Keratinocyte (primary cell): ENCODE data around the gene SPTBN5. TPM values are rescaled to one million over a fixed set of nuclear protein-coding genes. Genes with fewer than 3 reads are reported as not detected.

Experiments used
- DNase-seq: peaks from one replicate; pipeline ENCODE4 v3.0.0-alpha.2; 2011; ENCODE audit warnings: low read depth, missing footprints, low spot score
- FAIRE-seq: peaks from 2 replicates; lab custom pipeline; 2011; peaks lifted over from hg19 to GRCh38; lab: Jason Lieb, UNC
- H2AFZ ChIP-seq: 2 replicates; pipeline ENCODE4 v1.6.0; 2012; ENCODE audit warnings: low read length, control low read depth, inconsistent platforms; ENCODE audit not compliant: control insufficient read depth
- H3K27ac ChIP-seq: 2 replicates; pipeline ENCODE4 v1.5.1; 2011; ENCODE audit warnings: low read length; ENCODE audit not compliant: control insufficient read depth, insufficient read depth
- H3K27me3 ChIP-seq: 3 replicates; pipeline ENCODE4 v1.6.0; 2011; ENCODE audit warnings: low read length; ENCODE audit not compliant: control insufficient read depth, insufficient read depth; ENCODE audit errors: extremely low read depth
- H3K36me3 ChIP-seq, 2 experiments: 2 replicates in 1 of 2; 3 replicates in 1 of 2; pipeline ENCODE4 v1.5.1; 2011; ENCODE audit warnings: low read length in 2 of 2, mild to moderate bottlenecking in 1 of 2; ENCODE audit not compliant: control insufficient read depth in 2 of 2, insufficient read depth in 2 of 2; ENCODE audit errors: extremely low read depth in 1 of 2
- H3K4me1 ChIP-seq: 3 replicates; pipeline ENCODE4 v1.5.1; 2011; ENCODE audit warnings: low read length; ENCODE audit not compliant: control insufficient read depth, insufficient read depth; ENCODE audit errors: extremely low read depth
- H3K4me2 ChIP-seq: 3 replicates; pipeline ENCODE4 v1.6.0; 2011; ENCODE audit warnings: low read depth, low read length; ENCODE audit not compliant: control insufficient read depth, insufficient read depth; ENCODE audit errors: extremely low read depth
- H3K4me3 ChIP-seq, 3 experiments: fragments of 200-600 bp in 1 of 3; sonication (generic) in 1 of 3; 2 replicates in 2 of 3; 3 replicates in 1 of 3; pipeline ENCODE4 v1.5.1; 2011 to 2016; ENCODE audit warnings: low read length in 3 of 3, mild to moderate bottlenecking in 3 of 3, control low read depth in 2 of 3, inconsistent platforms in 1 of 3, low read depth in 1 of 3, mixed read lengths in 1 of 3, mixed run types in 1 of 3, moderate library complexity in 1 of 3; ENCODE audit not compliant: control insufficient read depth in 2 of 3, insufficient read depth in 2 of 3; ENCODE audit errors: extremely low read depth in 1 of 3
- H3K79me2 ChIP-seq: 2 replicates; pipeline ENCODE4 v1.6.0; 2012; ENCODE audit warnings: low read length; ENCODE audit not compliant: control insufficient read depth, insufficient read depth
- H3K9ac ChIP-seq: 3 replicates; pipeline ENCODE4 v1.6.0; 2011; ENCODE audit warnings: low read length; ENCODE audit not compliant: control insufficient read depth, insufficient read depth; ENCODE audit errors: extremely low read depth
- H3K9me1 ChIP-seq: 3 replicates; pipeline ENCODE4 v1.6.0; 2011; ENCODE audit warnings: low read length; ENCODE audit not compliant: control insufficient read depth, insufficient read depth; ENCODE audit errors: extremely low read depth
- H3K9me3 ChIP-seq: 2 replicates; pipeline ENCODE4 v1.5.1; 2012; ENCODE audit warnings: low read depth, low read length; ENCODE audit not compliant: control insufficient read depth
- H4K20me1 ChIP-seq: 3 replicates; pipeline ENCODE4 v1.6.0; 2011; ENCODE audit warnings: low read length; ENCODE audit not compliant: control insufficient read depth, insufficient read depth; ENCODE audit errors: extremely low read depth
- EZH2 ChIP-seq: IDR thresholded peaks from one replicate; pipeline ENCODE4 v1.6.1; 2012; ENCODE audit warnings: inconsistent platforms, mild to moderate bottlenecking, low read length, moderate library complexity
- dilution Hi-C: fragments of 300-500 bp; cut with MboI; formaldehyde crosslinking; loops from one replicate; pipeline ENCODE4 v1.7.0; 2020; ENCODE audit warnings: low sequenced_read_pairs; ENCODE audit not compliant: extremely low pct_ligation_motif_present
- polyA plus RNA-seq, 5 experiments: library from polyadenylated mRNA; depleted of rRNA in 3 of 5; stranded (reverse) in 3 of 5; stranded (forward) in 1 of 5; unstranded in 1 of 5; fragments of >200 nt; gene quantifications; 1 replicate in 1 of 5; 2 replicates in 3 of 5; 3 replicates in 1 of 5; pipeline versions ENCODE4 v1.2.1 to v1.2.3, GENCODE V29; 2011 to 2012; ENCODE audit warnings: missing spikeins in 2 of 5, low read depth in 1 of 5, low replicate concordance in 1 of 5
- TF ChIP-seq, protein P1 (sequence below), 3 experiments: IDR thresholded peaks in 1 of 3; conservative IDR thresholded peaks in 1 of 3; optimal IDR thresholded peaks in 1 of 3; 2 replicates in 2 of 3; 3 replicates in 1 of 3; pipeline versions ENCODE3 to v1.5.1; 2011; ENCODE audit warnings: low read length in 3 of 3, mild to moderate bottlenecking in 3 of 3, moderate library complexity in 2 of 3, control low read depth in 1 of 3, inconsistent platforms in 1 of 3; ENCODE audit not compliant: insufficient read depth in 2 of 3; ENCODE audit errors: extremely low read depth in 1 of 3

SPTBN5 gene
- polyA plus RNA-seq, 1 donor (not counting 4 experiments of a cell fraction or from before 2014, with no cell fraction given), result 0.66 TPM

DNA sequence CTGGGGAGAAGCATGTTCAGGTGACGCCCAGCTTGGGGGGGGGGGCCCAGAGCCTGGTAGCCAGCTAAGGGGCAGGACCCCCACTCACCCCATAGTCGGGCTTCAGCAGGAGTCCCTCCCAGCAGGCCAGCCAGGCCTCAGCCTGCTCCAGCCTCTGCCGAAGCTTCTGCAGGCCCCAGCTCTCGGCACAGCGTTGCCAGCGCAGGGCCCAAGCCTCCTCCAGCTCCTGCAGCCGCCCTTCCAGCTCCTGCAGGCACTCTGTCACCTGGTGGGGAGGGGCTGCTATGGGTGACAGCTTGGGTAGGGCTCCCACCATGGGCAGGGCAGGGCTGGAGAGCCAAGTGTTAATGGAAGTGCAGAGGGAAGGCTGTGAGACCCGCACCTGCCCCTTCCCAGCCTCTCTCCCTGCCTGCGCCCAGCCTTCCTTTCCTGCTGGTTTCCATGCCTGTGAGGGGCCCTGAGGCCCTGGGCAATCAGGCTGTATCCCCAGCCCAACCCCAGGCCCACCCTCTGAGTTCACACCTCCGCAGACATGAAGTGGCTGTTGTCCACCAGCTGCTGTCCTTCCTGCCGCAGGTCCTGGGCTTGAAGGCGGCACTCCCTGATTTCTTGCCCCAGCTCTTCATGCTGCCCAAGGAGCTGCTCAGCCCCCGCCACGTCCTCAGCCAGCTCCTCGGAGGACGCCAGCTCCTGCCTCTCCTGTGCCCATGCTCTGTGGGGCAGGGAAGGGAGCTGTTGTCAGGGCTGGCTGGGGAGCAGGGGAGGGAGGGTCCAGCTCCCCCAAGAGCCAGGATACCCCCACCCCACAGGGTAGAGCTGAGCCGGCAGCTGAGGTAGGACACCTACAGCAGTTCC lies 40.9 kb downstream of the SPTBN5 start:
- H3K27me3 ChIP-seq, result peaks cover 16% of the 10 kb centered on the region
- no peaks in the 10 kb centered on the region for H3K9me3 ChIP-seq
- FAIRE-seq, result no peak
- no peak overlapping the region for H3K9ac ChIP-seq
- DNase-seq, result no peak
- H3K79me2 ChIP-seq, result no peaks in the 10 kb centered on the region
- H3K4me3 ChIP-seq, result no peak overlapping the region
- H3K9me1 ChIP-seq, result no peaks in the 10 kb centered on the region
- no peaks in the 10 kb centered on the region for H4K20me1 ChIP-seq
- no peak overlapping the region for H2AFZ ChIP-seq
- H3K4me2 ChIP-seq, result no peak overlapping the region
- H3K36me3 ChIP-seq, result peaks cover 2 to 4% of the 10 kb centered on the region in 2 experiments
- TF ChIP-seq, protein P1, sequence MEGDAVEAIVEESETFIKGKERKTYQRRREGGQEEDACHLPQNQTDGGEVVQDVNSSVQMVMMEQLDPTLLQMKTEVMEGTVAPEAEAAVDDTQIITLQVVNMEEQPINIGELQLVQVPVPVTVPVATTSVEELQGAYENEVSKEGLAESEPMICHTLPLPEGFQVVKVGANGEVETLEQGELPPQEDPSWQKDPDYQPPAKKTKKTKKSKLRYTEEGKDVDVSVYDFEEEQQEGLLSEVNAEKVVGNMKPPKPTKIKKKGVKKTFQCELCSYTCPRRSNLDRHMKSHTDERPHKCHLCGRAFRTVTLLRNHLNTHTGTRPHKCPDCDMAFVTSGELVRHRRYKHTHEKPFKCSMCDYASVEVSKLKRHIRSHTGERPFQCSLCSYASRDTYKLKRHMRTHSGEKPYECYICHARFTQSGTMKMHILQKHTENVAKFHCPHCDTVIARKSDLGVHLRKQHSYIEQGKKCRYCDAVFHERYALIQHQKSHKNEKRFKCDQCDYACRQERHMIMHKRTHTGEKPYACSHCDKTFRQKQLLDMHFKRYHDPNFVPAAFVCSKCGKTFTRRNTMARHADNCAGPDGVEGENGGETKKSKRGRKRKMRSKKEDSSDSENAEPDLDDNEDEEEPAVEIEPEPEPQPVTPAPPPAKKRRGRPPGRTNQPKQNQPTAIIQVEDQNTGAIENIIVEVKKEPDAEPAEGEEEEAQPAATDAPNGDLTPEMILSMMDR (optimal IDR thresholded peaks at IDR 0.05 in 1 of 3, IDR thresholded peaks at IDR 0.05 in 1 of 3, conservative IDR thresholded peaks at IDR 0.05 in 1 of 3; ENCODE audit: extremely low read depth in 1 of 3, insufficient read depth in 2 of 3, low read length in 3 of 3), result no peak
- no peak for TF ChIP-seq EZH2
- H3K27ac ChIP-seq, result no peak overlapping the region
- dilution Hi-C loops, result no loop called here
- H3K4me1 ChIP-seq, result peaks cover 22% of the 10 kb centered on the region

DNA sequence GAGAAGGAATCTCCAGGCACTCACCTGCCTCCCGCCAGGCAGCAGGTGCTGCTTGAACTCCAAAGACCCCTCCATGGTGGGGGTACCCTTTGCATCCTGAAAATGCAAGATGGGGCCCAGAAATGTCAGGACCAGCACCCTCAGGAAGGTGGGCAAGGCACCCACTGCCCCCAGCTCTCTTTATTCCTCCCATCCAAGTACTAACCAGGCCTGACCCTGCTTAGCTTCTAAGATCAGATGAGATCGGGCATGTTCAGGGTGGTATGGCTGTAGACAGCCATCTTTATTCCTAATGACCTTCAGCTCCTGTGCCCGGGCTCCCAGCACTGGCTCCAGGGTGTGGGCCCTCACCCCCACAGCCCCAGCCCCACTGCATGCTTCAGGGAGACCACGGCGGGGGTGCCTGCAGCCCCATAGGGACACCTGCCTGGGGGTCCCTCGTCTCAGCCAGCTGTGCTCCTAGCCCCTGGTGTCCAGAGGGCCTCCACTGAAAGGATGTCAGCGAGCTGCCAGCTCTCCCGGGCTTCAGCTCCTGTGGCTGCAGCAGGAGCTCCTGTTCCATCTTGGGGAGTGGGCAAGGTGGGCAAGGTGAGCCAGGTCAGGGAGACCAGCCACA lies 42.0 kb downstream of the SPTBN5 start:
- Histone ChIP-seq H3K9ac (no peak overlapping the region), H3K9me3 (no peaks in the 10 kb centered on the region), H3K79me2 (no peaks in the 10 kb centered on the region), H3K36me3 (peaks cover 9 to 14% of the 10 kb centered on the region in 2 experiments), H3K27me3 (peaks cover 16% of the 10 kb centered on the region), H3K9me1 (no peaks in the 10 kb centered on the region), H4K20me1 (no peaks in the 10 kb centered on the region), H2AFZ (no peak overlapping the region), H3K4me1 (peaks cover 22% of the 10 kb centered on the region), H3K4me3 (no peak overlapping the region), H3K27ac (no peak overlapping the region), H3K4me2 (no peak overlapping the region)
- dilution Hi-C loops, result no loop called here
- TF ChIP-seq EZH2, result no peak
- TF ChIP-seq, protein P1 (optimal IDR thresholded peaks at IDR 0.05 in 1 of 3, IDR thresholded peaks at IDR 0.05 in 1 of 3, conservative IDR thresholded peaks at IDR 0.05 in 1 of 3; ENCODE audit: extremely low read depth in 1 of 3, insufficient read depth in 2 of 3, low read length in 3 of 3), result no peak
- no peak for FAIRE-seq
- DNase-seq, result no peak
